HepG2 (cell line): Measurements from ENCODE around the gene CGREF1. TPM values are rescaled to one million over a fixed set of nuclear protein-coding genes. Genes with fewer than 3 reads are reported as not detected.

Source experiments
- ARID4A ChIP-seq: sonication (generic); formaldehyde crosslinking; IDR thresholded peaks from 2 replicates; pipeline ENCODE4 v1.5.0; 2020; ENCODE audit warnings: mild to moderate bottlenecking, missing genetic modification reagents, borderline replicate concordance
- FOXJ3 ChIP-seq: sonication (generic); formaldehyde crosslinking; IDR thresholded peaks from 2 replicates; pipeline ENCODE4 v1.4.0; 2020; ENCODE audit warnings: missing genetic modification reagents, mild to moderate bottlenecking, borderline replicate concordance
- GABPA ChIP-seq, 2 experiments: IDR thresholded peaks; 2 replicates each; pipeline ENCODE4 v1.6.1; 2011 to 2016; ENCODE audit warnings: low read depth in 2 of 2, low read length in 1 of 2, missing biosample characterization in 1 of 2, missing genetic modification characterization in 1 of 2
- JARID2 ChIP-seq: sonication (generic); formaldehyde crosslinking; IDR thresholded peaks from 2 replicates; pipeline ENCODE4 v1.8.1; 2023; ENCODE audit warnings: missing genetic modification reagents, inconsistent platforms; ENCODE audit not compliant: insufficient replicate concordance
- MXI1 ChIP-seq: IDR thresholded peaks from 3 replicates; pipeline ENCODE4 v1.6.1; 2012; ENCODE audit warnings: low read depth, low read length, inconsistent platforms, borderline replicate concordance
- NRL ChIP-seq: sonication (generic); formaldehyde crosslinking; IDR thresholded peaks from 2 replicates; pipeline ENCODE4 v1.5.0; 2020; ENCODE audit warnings: missing genetic modification reagents, mild to moderate bottlenecking, moderate library complexity, borderline replicate concordance
- POLR2A ChIP-seq, 2 experiments: IDR thresholded peaks; 2 replicates each; pipeline ENCODE4 v1.6.1; 2011; ENCODE audit warnings: low read depth in 2 of 2, low read length in 2 of 2, mild to moderate bottlenecking in 1 of 2, moderate library complexity in 1 of 2; ENCODE audit not compliant: insufficient read depth in 1 of 2
- RFX5 ChIP-seq: IDR thresholded peaks from 2 replicates; pipeline ENCODE4 v1.6.1; 2011; ENCODE audit warnings: low read depth, low read length, improper control_type of control experiment
- U2AF2 ChIP-seq: fragments of 200-400 bp; formaldehyde crosslinking; IDR thresholded peaks from 2 replicates; pipeline ENCODE4 v1.6.1; 2017; ENCODE audit warnings: low read depth, mild to moderate bottlenecking, low read length
- ZHX1 ChIP-seq: sonication (generic); formaldehyde crosslinking; IDR thresholded peaks from 2 replicates; pipeline ENCODE4 v1.8.1; 2022; ENCODE audit warnings: low read depth, mild to moderate bottlenecking, missing genetic modification reagents
- ZNF12 ChIP-seq: sonication (generic); formaldehyde crosslinking; IDR thresholded peaks from 2 replicates; pipeline ENCODE4 v1.5.0; 2020; ENCODE audit warnings: missing genetic modification reagents
- ZNF335 ChIP-seq: sonication (generic); formaldehyde crosslinking; IDR thresholded peaks from 2 replicates; pipeline ENCODE4 v1.4.0; 2020; ENCODE audit warnings: missing genetic modification reagents
- ZNF607 ChIP-seq: sonication (generic); formaldehyde crosslinking; IDR thresholded peaks from 2 replicates; pipeline ENCODE4 v1.5.1; 2020; ENCODE audit warnings: missing genetic modification reagents, mild to moderate bottlenecking, borderline replicate concordance
- ZNF619 ChIP-seq: sonication (generic); formaldehyde crosslinking; IDR thresholded peaks from 2 replicates; pipeline ENCODE4 v1.4.0; 2020; ENCODE audit warnings: mild to moderate bottlenecking, missing genetic modification reagents
- ZNF709 ChIP-seq: sonication (generic); formaldehyde crosslinking; IDR thresholded peaks from 2 replicates; pipeline ENCODE4 v1.5.0; 2020; ENCODE audit warnings: mild to moderate bottlenecking, missing genetic modification reagents
- ZSCAN9 ChIP-seq: IDR thresholded peaks from 2 replicates; pipeline ENCODE4 v1.6.1; 2016; ENCODE audit warnings: borderline replicate concordance
- polyA plus RNA-seq, 8 experiments: library from polyadenylated mRNA; depleted of rRNA in 3 of 8; stranded (reverse) in 7 of 8; unstranded in 1 of 8; fragments of >200 nt; fragmentation: Illumina TruSeq in 4 of 8; extraction: Trizol in 4 of 8; gene quantifications; 2 replicates each; pipeline versions ENCODE4 v1.2.1 to v1.2.3, GENCODE V29; 2011 to 2016; ENCODE audit warnings: low read depth in 4 of 8, missing spikeins in 1 of 8, mixed read lengths in 1 of 8; ENCODE audit not compliant: insufficient read depth in 1 of 8
- total RNA-seq, 5 experiments: library from RNA; depleted of rRNA; stranded (reverse); fragments of >200 nt; fragmentation: Illumina TruSeq; extraction: Trizol; gene quantifications; 2 replicates each; pipeline ENCODE4 v1.2.3, GENCODE V29; 2016; ENCODE audit warnings: low read depth in 1 of 5
- TF ChIP-seq, protein P1 (sequence below): sonication (generic); formaldehyde crosslinking; conservative IDR thresholded peaks from 2 replicates; pipeline ENCODE4 v1.4.0; 2020; ENCODE audit warnings: missing genetic modification reagents
- TF ChIP-seq, protein P2 (sequence below): sonication (generic); formaldehyde crosslinking; IDR thresholded peaks from 2 replicates; pipeline ENCODE4 v1.9.0; 2021; ENCODE audit warnings: missing genetic modification reagents, mild to moderate bottlenecking, borderline replicate concordance

CGREF1 gene
- total and polyA plus RNA-seq, 2 of the 13 experiments (the other 11 are each of a cell fraction or from before 2014, with no cell fraction given), result 13.9 to 23.4 TPM

- TF ChIP-seq ARID4A (CRISPR knock-in tag), result peak; percentile 82
- TF ChIP-seq ZSCAN9 (CRISPR knock-in tag), result peak; percentile 91
- peak; percentile 98; the same call in 1 of the 2 replicates for TF ChIP-seq ZNF619 (CRISPR knock-in tag)
- TF ChIP-seq NRL (CRISPR knock-in tag), result peak; percentile 25; the same call in 1 of the 2 replicates
- TF ChIP-seq, protein P1, sequence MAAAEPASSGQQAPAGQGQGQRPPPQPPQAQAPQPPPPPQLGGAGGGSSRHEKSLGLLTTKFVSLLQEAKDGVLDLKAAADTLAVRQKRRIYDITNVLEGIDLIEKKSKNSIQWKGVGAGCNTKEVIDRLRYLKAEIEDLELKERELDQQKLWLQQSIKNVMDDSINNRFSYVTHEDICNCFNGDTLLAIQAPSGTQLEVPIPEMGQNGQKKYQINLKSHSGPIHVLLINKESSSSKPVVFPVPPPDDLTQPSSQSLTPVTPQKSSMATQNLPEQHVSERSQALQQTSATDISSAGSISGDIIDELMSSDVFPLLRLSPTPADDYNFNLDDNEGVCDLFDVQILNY (CRISPR knock-in tag), result peak; percentile 42; the same call in 1 of the 2 replicates
- TF ChIP-seq, protein P2, sequence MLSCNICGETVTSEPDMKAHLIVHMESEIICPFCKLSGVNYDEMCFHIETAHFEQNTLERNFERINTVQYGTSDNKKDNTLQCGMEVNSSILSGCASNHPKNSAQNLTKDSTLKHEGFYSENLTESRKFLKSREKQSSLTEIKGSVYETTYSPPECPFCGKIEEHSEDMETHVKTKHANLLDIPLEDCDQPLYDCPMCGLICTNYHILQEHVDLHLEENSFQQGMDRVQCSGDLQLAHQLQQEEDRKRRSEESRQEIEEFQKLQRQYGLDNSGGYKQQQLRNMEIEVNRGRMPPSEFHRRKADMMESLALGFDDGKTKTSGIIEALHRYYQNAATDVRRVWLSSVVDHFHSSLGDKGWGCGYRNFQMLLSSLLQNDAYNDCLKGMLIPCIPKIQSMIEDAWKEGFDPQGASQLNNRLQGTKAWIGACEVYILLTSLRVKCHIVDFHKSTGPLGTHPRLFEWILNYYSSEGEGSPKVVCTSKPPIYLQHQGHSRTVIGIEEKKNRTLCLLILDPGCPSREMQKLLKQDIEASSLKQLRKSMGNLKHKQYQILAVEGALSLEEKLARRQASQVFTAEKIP (CRISPR knock-in tag), result 0 out of 2 replicates have a peak, but pooled peaks have one; percentile 75
- TF ChIP-seq ZNF709, result peak; percentile 88; the same call in 1 of the 2 replicates
- peak; percentile 55; the same call in 1 of the 2 replicates for TF ChIP-seq ZNF607 (CRISPR knock-in tag)
- peak; percentile 85 for TF ChIP-seq JARID2 (CRISPR knock-in tag)
- TF ChIP-seq RFX5, result no peak
- no peak for TF ChIP-seq GABPA (IDR thresholded peaks at IDR 0.05; ENCODE audit: low read depth, low read length)
- peak; percentile 53 for TF ChIP-seq GABPA (CRISPR knock-in tag; IDR thresholded peaks at IDR 0.05; ENCODE audit: low read depth)
- peak; percentile 86; the same call in 2 of the 3 replicates for TF ChIP-seq MXI1
- peak; percentile 97 for TF ChIP-seq FOXJ3 (CRISPR knock-in tag)
- peak; percentile 87 for TF ChIP-seq ZNF12 (CRISPR knock-in tag)
- peak; percentile 88 for TF ChIP-seq ZNF335 (CRISPR knock-in tag)
- TF ChIP-seq POLR2A (IDR thresholded peaks at IDR 0.05; ENCODE audit: insufficient read depth in 1 of 2, low read depth in 2 of 2, low read length in 2 of 2), result 0 out of 4 replicates have a peak, but pooled peaks of 1 of the 2 experiments have one; percentile 30
- 0 out of 2 replicates have a peak, but pooled peaks have one; percentile 42 for TF ChIP-seq U2AF2
- TF ChIP-seq ZHX1 (CRISPR knock-in tag), result peak; percentile 92; the same call in 1 of the 2 replicates
Observed at GRCh38 chr2:27095745-27096651, 22.9 kb downstream of the CGREF1 start (continued).
